GM18867 (cell line): ENCODE results near the gene TNF.

Experiments
- ATAC-seq: cut with Tn5 transposase; IDR thresholded peaks from one replicate; pipeline ENCODE4 v1.9.1; 2021; ENCODE audit warnings: mild to moderate bottlenecking, moderate library complexity; ENCODE audit not compliant: unreplicated experiment

Gene TNF

GRCh38 chr6:31622684-31623091, 47.3 kb downstream of the TNF start:
- ATAC-seq, result no peak

GRCh38 chr6:31624070-31624469, 48.7 kb downstream of the TNF start:
- ATAC-seq, result no peak

DNA sequence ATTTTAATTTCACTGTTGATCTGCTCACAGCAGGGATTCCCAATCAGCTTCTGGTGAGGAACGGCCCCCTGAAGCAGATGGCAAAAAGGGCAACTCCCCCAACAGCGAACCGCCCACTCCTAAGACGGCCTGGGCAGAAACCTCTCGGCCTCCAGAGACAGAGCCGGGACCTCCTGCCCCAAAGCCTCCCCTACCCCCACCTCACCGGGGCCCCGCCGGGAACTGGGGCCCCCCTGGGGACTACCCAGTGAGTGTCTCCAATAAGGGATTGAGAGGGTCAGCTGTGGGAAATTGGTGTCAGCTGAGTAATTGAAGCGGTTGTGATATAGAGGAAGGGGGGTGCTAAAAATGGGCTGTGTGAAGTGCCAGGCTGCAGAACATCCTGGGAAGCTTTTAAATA, 51.6 kb downstream of the TNF start:
- no peak for ATAC-seq

- ATAC-seq, result no peak
Observed at GRCh38 chr6:31627690-31628287, 52.4 kb downstream of the TNF start.
